Measurements from ENCODE around the gene CACNA2D4.

DNA sequence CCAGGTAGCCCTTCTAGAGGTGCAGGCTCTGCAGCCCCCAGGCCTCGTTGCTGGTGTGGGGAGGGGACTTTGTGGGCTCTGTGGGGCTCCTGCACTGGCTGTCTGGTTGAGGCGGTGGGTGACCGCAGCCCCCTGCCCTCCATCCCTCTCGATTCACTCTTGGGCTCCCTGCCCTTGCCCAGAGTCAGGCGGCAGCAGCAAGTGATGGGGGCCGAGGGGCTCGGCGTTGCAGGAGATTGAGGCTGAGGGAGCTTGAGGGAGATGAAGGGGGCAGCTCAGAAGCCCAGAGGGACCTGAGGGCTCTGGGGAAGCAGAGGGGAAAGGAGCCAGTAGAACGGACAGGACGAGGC, 107.5 kb downstream of the CACNA2D4 start:
- no peak for TF ChIP-seq POLR2A (IDR thresholded peaks at IDR 0.05)
- TF ChIP-seq, protein P1, sequence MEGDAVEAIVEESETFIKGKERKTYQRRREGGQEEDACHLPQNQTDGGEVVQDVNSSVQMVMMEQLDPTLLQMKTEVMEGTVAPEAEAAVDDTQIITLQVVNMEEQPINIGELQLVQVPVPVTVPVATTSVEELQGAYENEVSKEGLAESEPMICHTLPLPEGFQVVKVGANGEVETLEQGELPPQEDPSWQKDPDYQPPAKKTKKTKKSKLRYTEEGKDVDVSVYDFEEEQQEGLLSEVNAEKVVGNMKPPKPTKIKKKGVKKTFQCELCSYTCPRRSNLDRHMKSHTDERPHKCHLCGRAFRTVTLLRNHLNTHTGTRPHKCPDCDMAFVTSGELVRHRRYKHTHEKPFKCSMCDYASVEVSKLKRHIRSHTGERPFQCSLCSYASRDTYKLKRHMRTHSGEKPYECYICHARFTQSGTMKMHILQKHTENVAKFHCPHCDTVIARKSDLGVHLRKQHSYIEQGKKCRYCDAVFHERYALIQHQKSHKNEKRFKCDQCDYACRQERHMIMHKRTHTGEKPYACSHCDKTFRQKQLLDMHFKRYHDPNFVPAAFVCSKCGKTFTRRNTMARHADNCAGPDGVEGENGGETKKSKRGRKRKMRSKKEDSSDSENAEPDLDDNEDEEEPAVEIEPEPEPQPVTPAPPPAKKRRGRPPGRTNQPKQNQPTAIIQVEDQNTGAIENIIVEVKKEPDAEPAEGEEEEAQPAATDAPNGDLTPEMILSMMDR (IDR thresholded peaks at IDR 0.05), result no peak

Measured in thyroid gland (tissue), 4 donors.